HL-60 (cell line): ENCODE results near the gene KCNJ12.

Experiments
- DNase-seq, 2 experiments: peaks; one replicate each; pipeline ENCODE4 v3.0.0-alpha.2; 2010 to 2020; ENCODE audit warnings: low read depth in 1 of 2, low spot score in 1 of 2
- H3K27ac ChIP-seq: fragments of 250-450 bp; sonication (Bioruptor Pico); replicated peaks from 2 replicates; pipeline ENCODE4 v1.5.1; 2020; ENCODE audit warnings: mild to moderate bottlenecking, moderate library complexity
- H3K27me3 ChIP-seq: fragments of 250-450 bp; sonication (Bioruptor Pico); 2 replicates; pipeline ENCODE4 v1.5.1; 2021; ENCODE audit warnings: mild to moderate bottlenecking, moderate library complexity; ENCODE audit not compliant: insufficient read depth, poor library complexity, severe bottlenecking
- H3K4me3 ChIP-seq: replicated peaks from 2 replicates; pipeline ENCODE4 v1.5.1; 2011; ENCODE audit warnings: mild to moderate bottlenecking, control low read depth, low read length; ENCODE audit not compliant: insufficient read depth
- GABPA ChIP-seq: IDR thresholded peaks from 2 replicates; pipeline ENCODE4 v1.6.1; 2012; ENCODE audit warnings: low read depth
- POLR2AphosphoS5 ChIP-seq: IDR thresholded peaks from 2 replicates; pipeline ENCODE4 v1.6.1; 2012; ENCODE audit warnings: low read depth
- SPI1 ChIP-seq: IDR thresholded peaks from 2 replicates; pipeline ENCODE4 v1.6.1; 2012; ENCODE audit warnings: low read depth, mild to moderate bottlenecking, borderline replicate concordance
- TF ChIP-seq, protein P1 (sequence below): IDR thresholded peaks from one replicate; pipeline ENCODE4 v1.5.1; 2011; ENCODE audit warnings: low read length, control low read depth, inconsistent platforms; ENCODE audit not compliant: insufficient read depth
- TF ChIP-seq, protein P2 (sequence below): IDR thresholded peaks from 2 replicates; pipeline ENCODE4 v1.6.1; 2012; ENCODE audit warnings: low read depth; ENCODE audit not compliant: insufficient replicate concordance

The KCNJ12 gene

DNA sequence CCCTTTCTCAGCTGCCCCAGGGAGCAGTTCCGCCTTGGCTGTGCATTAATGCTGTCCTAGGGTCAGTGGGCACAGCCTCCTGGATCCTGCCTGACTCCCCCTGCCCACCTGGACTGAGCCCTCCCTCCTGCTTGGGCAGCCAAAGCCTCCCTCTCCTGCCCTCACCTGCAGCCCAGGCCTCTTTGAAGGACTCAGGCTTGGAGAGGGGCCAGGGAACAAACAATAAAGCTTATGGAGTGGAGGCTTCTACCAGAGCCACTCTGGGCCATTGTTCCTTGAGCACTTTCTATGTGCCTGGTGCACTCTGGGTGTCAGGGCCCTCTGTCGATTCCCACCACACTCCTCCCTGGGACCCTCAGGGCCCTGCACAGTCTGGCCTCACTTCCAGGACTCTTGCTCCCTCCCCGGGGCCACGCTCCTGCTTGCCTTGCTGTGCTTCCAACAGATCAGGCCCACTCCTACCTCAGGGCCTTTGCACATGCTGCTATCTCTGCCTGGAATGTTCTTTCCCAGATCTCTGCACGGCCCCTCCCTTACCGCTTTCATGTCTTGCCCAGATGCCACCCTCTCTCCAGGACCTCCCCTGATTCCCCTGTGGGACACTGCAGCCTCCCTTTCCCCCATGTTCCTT is 5.0 kb downstream of the KCNJ12 start:
- TF ChIP-seq, protein P1, sequence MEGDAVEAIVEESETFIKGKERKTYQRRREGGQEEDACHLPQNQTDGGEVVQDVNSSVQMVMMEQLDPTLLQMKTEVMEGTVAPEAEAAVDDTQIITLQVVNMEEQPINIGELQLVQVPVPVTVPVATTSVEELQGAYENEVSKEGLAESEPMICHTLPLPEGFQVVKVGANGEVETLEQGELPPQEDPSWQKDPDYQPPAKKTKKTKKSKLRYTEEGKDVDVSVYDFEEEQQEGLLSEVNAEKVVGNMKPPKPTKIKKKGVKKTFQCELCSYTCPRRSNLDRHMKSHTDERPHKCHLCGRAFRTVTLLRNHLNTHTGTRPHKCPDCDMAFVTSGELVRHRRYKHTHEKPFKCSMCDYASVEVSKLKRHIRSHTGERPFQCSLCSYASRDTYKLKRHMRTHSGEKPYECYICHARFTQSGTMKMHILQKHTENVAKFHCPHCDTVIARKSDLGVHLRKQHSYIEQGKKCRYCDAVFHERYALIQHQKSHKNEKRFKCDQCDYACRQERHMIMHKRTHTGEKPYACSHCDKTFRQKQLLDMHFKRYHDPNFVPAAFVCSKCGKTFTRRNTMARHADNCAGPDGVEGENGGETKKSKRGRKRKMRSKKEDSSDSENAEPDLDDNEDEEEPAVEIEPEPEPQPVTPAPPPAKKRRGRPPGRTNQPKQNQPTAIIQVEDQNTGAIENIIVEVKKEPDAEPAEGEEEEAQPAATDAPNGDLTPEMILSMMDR: no peak
- TF ChIP-seq SPI1: no peak
- no peak for TF ChIP-seq GABPA
- TF ChIP-seq, protein P2, sequence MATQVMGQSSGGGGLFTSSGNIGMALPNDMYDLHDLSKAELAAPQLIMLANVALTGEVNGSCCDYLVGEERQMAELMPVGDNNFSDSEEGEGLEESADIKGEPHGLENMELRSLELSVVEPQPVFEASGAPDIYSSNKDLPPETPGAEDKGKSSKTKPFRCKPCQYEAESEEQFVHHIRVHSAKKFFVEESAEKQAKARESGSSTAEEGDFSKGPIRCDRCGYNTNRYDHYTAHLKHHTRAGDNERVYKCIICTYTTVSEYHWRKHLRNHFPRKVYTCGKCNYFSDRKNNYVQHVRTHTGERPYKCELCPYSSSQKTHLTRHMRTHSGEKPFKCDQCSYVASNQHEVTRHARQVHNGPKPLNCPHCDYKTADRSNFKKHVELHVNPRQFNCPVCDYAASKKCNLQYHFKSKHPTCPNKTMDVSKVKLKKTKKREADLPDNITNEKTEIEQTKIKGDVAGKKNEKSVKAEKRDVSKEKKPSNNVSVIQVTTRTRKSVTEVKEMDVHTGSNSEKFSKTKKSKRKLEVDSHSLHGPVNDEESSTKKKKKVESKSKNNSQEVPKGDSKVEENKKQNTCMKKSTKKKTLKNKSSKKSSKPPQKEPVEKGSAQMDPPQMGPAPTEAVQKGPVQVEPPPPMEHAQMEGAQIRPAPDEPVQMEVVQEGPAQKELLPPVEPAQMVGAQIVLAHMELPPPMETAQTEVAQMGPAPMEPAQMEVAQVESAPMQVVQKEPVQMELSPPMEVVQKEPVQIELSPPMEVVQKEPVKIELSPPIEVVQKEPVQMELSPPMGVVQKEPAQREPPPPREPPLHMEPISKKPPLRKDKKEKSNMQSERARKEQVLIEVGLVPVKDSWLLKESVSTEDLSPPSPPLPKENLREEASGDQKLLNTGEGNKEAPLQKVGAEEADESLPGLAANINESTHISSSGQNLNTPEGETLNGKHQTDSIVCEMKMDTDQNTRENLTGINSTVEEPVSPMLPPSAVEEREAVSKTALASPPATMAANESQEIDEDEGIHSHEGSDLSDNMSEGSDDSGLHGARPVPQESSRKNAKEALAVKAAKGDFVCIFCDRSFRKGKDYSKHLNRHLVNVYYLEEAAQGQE: no peak
- TF ChIP-seq POLR2AphosphoS5: no peak
- no peak overlapping the region for H3K4me3 ChIP-seq
- H3K27ac ChIP-seq: no peak overlapping the region
- no peak for DNase-seq
- peaks cover 16% of the 10 kb centered on the region for H3K27me3 ChIP-seq

DNA sequence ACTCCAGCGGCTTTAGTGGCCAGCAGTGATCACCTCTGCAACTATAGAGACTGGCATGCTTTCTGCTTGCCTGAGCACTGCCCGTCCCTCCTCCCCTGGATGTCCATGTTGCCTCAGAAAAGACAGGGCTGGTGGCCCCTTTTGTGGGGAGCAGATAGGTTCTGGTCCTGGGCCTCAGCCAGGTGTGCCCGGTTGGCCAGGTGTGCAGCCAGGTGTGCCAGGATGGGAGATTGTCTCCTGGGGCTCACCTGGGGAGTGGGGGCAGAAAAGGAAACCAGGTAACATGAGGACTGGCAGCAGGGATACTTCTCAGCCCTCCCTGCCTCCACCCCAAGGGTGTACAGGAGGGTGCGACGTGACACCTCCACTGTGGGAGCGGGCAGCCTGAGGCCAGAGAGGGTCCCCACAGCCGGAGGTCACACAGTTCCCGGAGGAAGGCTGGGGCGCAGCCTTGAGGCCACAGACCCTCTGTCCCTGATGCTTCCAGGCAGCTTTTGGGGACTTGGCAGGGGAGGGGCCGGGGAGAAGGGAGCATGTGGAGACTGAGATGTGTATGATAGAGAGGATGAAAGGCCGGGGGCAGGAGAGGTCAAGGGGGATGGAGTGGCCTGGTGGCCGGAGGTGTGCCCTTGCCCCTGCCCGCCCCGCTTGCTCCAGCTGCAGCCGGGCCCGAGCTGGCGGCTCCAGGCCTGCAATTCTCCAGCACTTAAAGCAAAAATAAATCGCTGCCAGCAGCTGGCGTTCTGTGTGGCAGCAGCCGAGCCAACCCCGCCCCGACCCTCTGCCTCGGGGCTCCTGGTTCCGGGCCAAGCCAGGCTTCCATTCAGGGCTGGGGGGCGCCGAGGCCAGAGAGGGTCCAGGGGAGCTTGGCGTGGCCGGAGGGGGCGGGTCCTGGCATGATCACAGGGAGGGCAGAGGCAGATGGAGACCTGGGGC is 6.7 kb downstream of the KCNJ12 start:
- H3K27ac ChIP-seq: no peak overlapping the region
- H3K27me3 ChIP-seq: peaks cover 6% of the 10 kb centered on the region
- H3K4me3 ChIP-seq: no peak overlapping the region
- TF ChIP-seq, protein P2: no peak
- TF ChIP-seq POLR2AphosphoS5 (no peak), GABPA (no peak), SPI1 (no peak)
- TF ChIP-seq, protein P1: no peak
- DNase-seq: no peak

DNA sequence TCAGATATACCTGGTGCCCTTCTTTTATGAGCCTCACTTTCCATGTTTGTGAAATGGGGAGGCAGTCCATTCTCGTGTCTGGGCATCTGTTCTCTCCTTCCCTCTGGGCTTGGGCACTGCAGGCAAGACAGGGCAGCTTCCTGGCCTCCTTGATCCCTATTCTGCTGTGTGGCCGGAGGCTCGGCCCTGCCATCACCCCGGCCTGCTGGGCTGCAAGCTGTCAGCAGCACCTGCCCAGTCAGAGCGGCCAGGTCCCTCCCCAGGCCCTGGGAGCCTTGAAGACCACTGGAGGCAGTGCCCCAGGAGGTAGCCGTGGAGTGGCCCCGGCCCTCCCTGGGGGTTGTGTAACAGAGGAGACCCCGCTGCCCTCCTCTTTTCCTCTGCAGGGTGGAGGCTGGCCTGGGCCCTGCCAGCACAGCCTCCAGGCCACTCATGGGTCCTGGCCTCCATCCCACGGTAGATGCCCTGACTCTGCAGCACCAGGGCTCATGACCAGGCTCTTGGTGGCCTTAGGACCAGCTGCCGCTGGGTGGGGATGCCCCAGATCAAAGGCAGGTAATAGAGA is 9.2 kb downstream of the KCNJ12 start:
- Histone ChIP-seq H3K27ac (no peak overlapping the region), H3K4me3 (no peak overlapping the region), H3K27me3 (no peaks in the 10 kb centered on the region)
- DNase-seq: no peak
- TF ChIP-seq SPI1: no peak
- TF ChIP-seq, protein P2: no peak
